Fibroblast of lung (primary cell): Measurements from ENCODE around the gene AGAP1. TPM values are rescaled to one million over a fixed set of nuclear protein-coding genes. Genes with fewer than 3 reads are reported as not detected.

Experiments
- DNase-seq, 2 donors: peaks; one replicate each; pipeline versions ENCODE4 v3.0.0 to v3.0.0-alpha.2; 2010; ENCODE audit warnings: low read depth in 2 of 2
- H2AFZ ChIP-seq: 2 replicates; pipeline ENCODE4 v1.5.1; 2012; ENCODE audit warnings: low read length, control low read depth, inconsistent platforms
- H3K27ac ChIP-seq: 2 replicates; pipeline ENCODE4 v1.5.1; 2011; ENCODE audit warnings: low read length, control low read depth; ENCODE audit not compliant: insufficient read depth
- H3K27me3 ChIP-seq: 2 replicates; pipeline ENCODE4 v1.5.1; 2011; ENCODE audit warnings: mild to moderate bottlenecking, low read length; ENCODE audit not compliant: control insufficient read depth, insufficient read depth
- H3K36me3 ChIP-seq: 2 replicates; pipeline ENCODE4 v1.5.1; 2011; ENCODE audit warnings: low read length; ENCODE audit not compliant: control insufficient read depth, insufficient read depth
- H3K4me1 ChIP-seq: 2 replicates; pipeline ENCODE4 v1.5.1; 2011; ENCODE audit warnings: low read length; ENCODE audit not compliant: control insufficient read depth, insufficient read depth; ENCODE audit errors: extremely low read depth
- H3K4me2 ChIP-seq: 2 replicates; pipeline ENCODE4 v1.5.1; 2011; ENCODE audit warnings: low read length, control low read depth; ENCODE audit not compliant: insufficient read depth; ENCODE audit errors: extremely low read depth
- H3K4me3 ChIP-seq, 4 experiments: fragments of 200-600 bp in 1 of 4; sonication (generic) in 1 of 4; replicated peaks in 1 of 4; 2 replicates each; pipeline ENCODE4 v1.5.1; 2011 to 2016; ENCODE audit warnings: low read length in 4 of 4, low read depth in 3 of 4, mild to moderate bottlenecking in 3 of 4, control low read depth in 2 of 4, inconsistent platforms in 1 of 4, mixed read lengths in 1 of 4; ENCODE audit not compliant: insufficient read depth in 1 of 4; ENCODE audit errors: control extremely low read depth in 1 of 4
- H3K79me2 ChIP-seq: 2 replicates; pipeline ENCODE4 v1.5.1; 2012; ENCODE audit warnings: mild to moderate bottlenecking, low read length, inconsistent platforms; ENCODE audit not compliant: control insufficient read depth, insufficient read depth
- H3K9ac ChIP-seq: 2 replicates; pipeline ENCODE4 v1.5.1; 2011; ENCODE audit warnings: mild to moderate bottlenecking, low read length, control low read depth; ENCODE audit not compliant: insufficient read depth
- H3K9me3 ChIP-seq: 2 replicates; pipeline ENCODE4 v1.5.1; 2012; ENCODE audit warnings: low read depth, low read length; ENCODE audit not compliant: control insufficient read depth, insufficient read depth
- H4K20me1 ChIP-seq: 2 replicates; pipeline ENCODE4 v1.5.1; 2011; ENCODE audit warnings: low read length; ENCODE audit not compliant: control insufficient read depth, insufficient read depth; ENCODE audit errors: extremely low read depth
- CTCF ChIP-seq, 2 donors: IDR thresholded peaks in 1 of 2; conservative IDR thresholded peaks in 1 of 2; 1 replicate in 1 of 2; 2 replicates in 1 of 2; pipeline ENCODE4 v1.5.1; 2011 to 2012; ENCODE audit warnings: low read length in 2 of 2, control low read depth in 1 of 2, inconsistent platforms in 1 of 2, low read depth in 1 of 2, mild to moderate bottlenecking in 1 of 2
- EZH2 ChIP-seq: IDR thresholded peaks from 2 replicates; pipeline ENCODE4 v1.5.1; 2012; ENCODE audit warnings: low read length, control low read depth, mild to moderate bottlenecking; ENCODE audit errors: missing control alignments
- polyA plus RNA-seq, 2 donors: library from polyadenylated mRNA; depleted of rRNA in 1 of 2; stranded (reverse) in 1 of 2; unstranded in 1 of 2; fragments of >200 nt; gene quantifications; 2 replicates each; pipeline ENCODE4 v1.2.1, GENCODE V29; 2011 to 2012; ENCODE audit warnings: missing spikeins in 1 of 2
- total RNA-seq: library from RNA; depleted of rRNA; stranded (reverse); fragments of >200 nt; gene quantifications from 2 replicates; pipeline ENCODE4 v1.2.1, GENCODE V29; 2014

AGAP1 gene
- total and polyA plus RNA-seq, 2 donors (not counting 1 experiment from before 2014, with no cell fraction given), result 10.6 to 14.0 TPM

- H3K4me1 ChIP-seq, result no peaks in the 10 kb centered on the region
- no peaks in the 10 kb centered on the region for H3K9me3 ChIP-seq
- H3K27me3 ChIP-seq, result no peaks in the 10 kb centered on the region
- no peak overlapping the region for H3K9ac ChIP-seq
- H2AFZ ChIP-seq, result no peak overlapping the region
- TF ChIP-seq EZH2 (no peak), CTCF (conservative IDR thresholded peaks at IDR 0.05 in 1 of 2, IDR thresholded peaks at IDR 0.05 in 1 of 2; ENCODE audit: low read depth in 1 of 2, low read length in 2 of 2) (peak; percentile 37 to 61)
- H3K4me3 ChIP-seq, result no peak overlapping the region
- peaks cover 2% of the 10 kb centered on the region for H3K79me2 ChIP-seq
- no peak overlapping the region for H3K27ac ChIP-seq
- no peaks in the 10 kb centered on the region for H3K36me3 ChIP-seq
- no peak overlapping the region for H3K4me2 ChIP-seq
- H4K20me1 ChIP-seq, result no peaks in the 10 kb centered on the region
- peak; percentile 82 to 93 for DNase-seq
These were observed 100.2 kb downstream of the AGAP1 start for GRCh38 chr2:235594041-235594440.

GRCh38 chr2:235594964-235595363 lies 101.1 kb downstream of the AGAP1 start:
- H3K4me1 ChIP-seq, result no peaks in the 10 kb centered on the region
- no peak overlapping the region for H3K4me3 ChIP-seq
- no peaks in the 10 kb centered on the region for H3K27me3 ChIP-seq
- no peak overlapping the region for H3K9ac ChIP-seq
- TF ChIP-seq CTCF (conservative IDR thresholded peaks at IDR 0.05 in 1 of 2, IDR thresholded peaks at IDR 0.05 in 1 of 2; ENCODE audit: low read depth in 1 of 2, low read length in 2 of 2), result no peak
- TF ChIP-seq EZH2, result no peak
- no peak overlapping the region for H3K4me2 ChIP-seq
- no peak overlapping the region for H3K27ac ChIP-seq
- no peak for DNase-seq
- no peaks in the 10 kb centered on the region for H3K9me3 ChIP-seq
- no peak overlapping the region for H2AFZ ChIP-seq
- no peaks in the 10 kb centered on the region for H3K36me3 ChIP-seq
- H3K79me2 ChIP-seq, result peaks cover 2% of the 10 kb centered on the region
- no peaks in the 10 kb centered on the region for H4K20me1 ChIP-seq

GRCh38 chr2:235595422-235596010 lies 101.7 kb downstream of the AGAP1 start:
- no peak for TF ChIP-seq EZH2
- TF ChIP-seq CTCF (conservative IDR thresholded peaks at IDR 0.05 in 1 of 2, IDR thresholded peaks at IDR 0.05 in 1 of 2; ENCODE audit: low read depth in 1 of 2, low read length in 2 of 2), result peak; percentile 93 to 95
- no peaks in the 10 kb centered on the region for H3K27me3 ChIP-seq
- H3K36me3 ChIP-seq, result no peaks in the 10 kb centered on the region
- DNase-seq, result peak; percentile 59 to 85
- H3K79me2 ChIP-seq, result peaks cover 2% of the 10 kb centered on the region
- no peak overlapping the region for H3K4me2 ChIP-seq
- no peak overlapping the region for H3K4me3 ChIP-seq
- H3K9me3 ChIP-seq, result no peaks in the 10 kb centered on the region
- H3K27ac ChIP-seq, result no peak overlapping the region
- no peak overlapping the region for H3K9ac ChIP-seq
- H2AFZ ChIP-seq, result no peak overlapping the region
- H4K20me1 ChIP-seq, result no peaks in the 10 kb centered on the region
- no peaks in the 10 kb centered on the region for H3K4me1 ChIP-seq
